ENCODE measurements around the gene TTC12. TPM values are rescaled to one million over a fixed set of nuclear protein-coding genes. Genes with fewer than 3 reads are reported as not detected.
A peak's percentile ranks its signal among the peaks of the same experiment; 100 is the strongest.

Gene TTC12
- total and polyA plus RNA-seq, 2 donors (not counting 1 experiment from before 2014, with no cell fraction given), result 9.0 to 47.3 TPM

GRCh38 chr11:113377681-113378412 is 63.5 kb downstream of the TTC12 start:
- intact Hi-C loops (cut with micrococcal nuclease), result no loop called here
- H3K27ac Mint-ChIP-seq, result peak overlapping the region; percentile 33
- no peak for ATAC-seq (ENCODE audit: low read depth)

GRCh38 chr11:113378692-113379091 is 64.3 kb downstream of the TTC12 start:
- Mint-ChIP-seq H3K27ac (no peak overlapping the region), H3K4me1 (peaks cover 25% of the 10 kb centered on the region), H3K27me3 (no peaks in the 10 kb centered on the region), H3K4me3 (no peak overlapping the region), H3K9me3 (ENCODE audit: insufficient read depth) (peaks cover 5% of the 10 kb centered on the region)
- CTCF ChIA-PET, result no interaction called here
- no peak for DNase-seq
- H3K4me1 ChIP-seq (ENCODE audit: control insufficient read depth in 2 of 2, insufficient read depth in 2 of 2, low read length in 2 of 2), result peaks cover 17 to 19% of the 10 kb centered on the region in 2 donors
- H2AFZ ChIP-seq (ENCODE audit: insufficient read depth, low read depth, low read length, poor library complexity, severe bottlenecking), result no peak overlapping the region
- peaks cover 0 to 7% (median 0%) of the 10 kb centered on the region in 3 donors for H3K9me3 ChIP-seq (ENCODE audit: control extremely low read depth in 1 of 3, control insufficient read depth in 2 of 3, insufficient read depth in 1 of 3, low read length in 2 of 3)
- no peak overlapping the region for H3K4me3 ChIP-seq (ENCODE audit: control extremely low read depth in 1 of 5, extremely low read depth in 1 of 5, insufficient read depth in 1 of 5, low read depth in 2 of 5, low read length in 4 of 5)
- H3K79me2 ChIP-seq (ENCODE audit: control insufficient read depth, insufficient read depth, low read length), result no peaks in the 10 kb centered on the region
- H3K27ac ChIP-seq (ENCODE audit: low read length in 2 of 2), result no peak overlapping the region
- intact Hi-C loops (cut with micrococcal nuclease), result no loop called here
- H4K20me1 ChIP-seq (ENCODE audit: control insufficient read depth, insufficient read depth, low read length, poor library complexity, severe bottlenecking), result no peaks in the 10 kb centered on the region
- no peak overlapping the region for H3K9ac ChIP-seq (ENCODE audit: low read length)
- no peaks in the 10 kb centered on the region for H3K36me3 ChIP-seq (replicated peaks in 1 of 2; ENCODE audit: control extremely low read depth in 1 of 2, control insufficient read depth in 1 of 2, extremely low read depth in 1 of 2, insufficient read depth in 2 of 2, low read length in 1 of 2)
- no peaks in the 10 kb centered on the region for H3K27me3 ChIP-seq (replicated peaks in 1 of 4; ENCODE audit: control extremely low read depth in 1 of 4, control insufficient read depth in 3 of 4, insufficient read depth in 4 of 4, low read length in 3 of 4)
- POLR2A ChIA-PET, result no interaction called here
- WGBS (ENCODE audit: insufficient coverage), result 71% methylated on average over 1 of the region's 1 CpG
- no peak for ATAC-seq (ENCODE audit: low read depth)
- no peak overlapping the region for H3K4me2 ChIP-seq (replicated peaks; ENCODE audit: low read depth, low read length, poor library complexity, severe bottlenecking)
- TF ChIP-seq, protein P1, sequence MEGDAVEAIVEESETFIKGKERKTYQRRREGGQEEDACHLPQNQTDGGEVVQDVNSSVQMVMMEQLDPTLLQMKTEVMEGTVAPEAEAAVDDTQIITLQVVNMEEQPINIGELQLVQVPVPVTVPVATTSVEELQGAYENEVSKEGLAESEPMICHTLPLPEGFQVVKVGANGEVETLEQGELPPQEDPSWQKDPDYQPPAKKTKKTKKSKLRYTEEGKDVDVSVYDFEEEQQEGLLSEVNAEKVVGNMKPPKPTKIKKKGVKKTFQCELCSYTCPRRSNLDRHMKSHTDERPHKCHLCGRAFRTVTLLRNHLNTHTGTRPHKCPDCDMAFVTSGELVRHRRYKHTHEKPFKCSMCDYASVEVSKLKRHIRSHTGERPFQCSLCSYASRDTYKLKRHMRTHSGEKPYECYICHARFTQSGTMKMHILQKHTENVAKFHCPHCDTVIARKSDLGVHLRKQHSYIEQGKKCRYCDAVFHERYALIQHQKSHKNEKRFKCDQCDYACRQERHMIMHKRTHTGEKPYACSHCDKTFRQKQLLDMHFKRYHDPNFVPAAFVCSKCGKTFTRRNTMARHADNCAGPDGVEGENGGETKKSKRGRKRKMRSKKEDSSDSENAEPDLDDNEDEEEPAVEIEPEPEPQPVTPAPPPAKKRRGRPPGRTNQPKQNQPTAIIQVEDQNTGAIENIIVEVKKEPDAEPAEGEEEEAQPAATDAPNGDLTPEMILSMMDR (IDR thresholded peaks at IDR 0.05), result no peak
- TF ChIP-seq EZH2 (IDR thresholded peaks at IDR 0.05; ENCODE audit: borderline replicate concordance, insufficient read depth, low read depth, low read length, poor library complexity, severe bottlenecking), result no peak

More at GRCh38 chr11:113377681-113378412, 63.5 kb downstream of the TTC12 start:
- H4K20me1 ChIP-seq (ENCODE audit: control insufficient read depth, insufficient read depth, low read length, poor library complexity, severe bottlenecking), result no peaks in the 10 kb centered on the region
- Mint-ChIP-seq H3K4me1 (peaks cover 25% of the 10 kb centered on the region), H3K27me3 (no peaks in the 10 kb centered on the region), H3K4me3 (no peak overlapping the region), H3K9me3 (ENCODE audit: insufficient read depth) (peaks cover 5% of the 10 kb centered on the region)
- no peak overlapping the region for H3K4me3 ChIP-seq (ENCODE audit: control extremely low read depth in 1 of 5, extremely low read depth in 1 of 5, insufficient read depth in 1 of 5, low read depth in 2 of 5, low read length in 4 of 5)
- H3K9me3 ChIP-seq (ENCODE audit: control extremely low read depth in 1 of 3, control insufficient read depth in 2 of 3, insufficient read depth in 1 of 3, low read length in 2 of 3), result peaks cover 0 to 7% (median 0%) of the 10 kb centered on the region in 3 donors
- WGBS (ENCODE audit: insufficient coverage), result 91% methylated on average over 6 of the region's 7 CpGs
- no peak overlapping the region for H3K4me2 ChIP-seq (replicated peaks; ENCODE audit: low read depth, low read length, poor library complexity, severe bottlenecking)
- H3K79me2 ChIP-seq (ENCODE audit: control insufficient read depth, insufficient read depth, low read length), result no peaks in the 10 kb centered on the region
- H3K27ac ChIP-seq (ENCODE audit: low read length in 2 of 2), result no peak overlapping the region
- no peak overlapping the region for H2AFZ ChIP-seq (ENCODE audit: insufficient read depth, low read depth, low read length, poor library complexity, severe bottlenecking)
- H3K4me1 ChIP-seq (ENCODE audit: control insufficient read depth in 2 of 2, insufficient read depth in 2 of 2, low read length in 2 of 2), result peaks cover 17 to 19% of the 10 kb centered on the region in 2 donors
- no peak for TF ChIP-seq EZH2 (IDR thresholded peaks at IDR 0.05; ENCODE audit: borderline replicate concordance, insufficient read depth, low read depth, low read length, poor library complexity, severe bottlenecking)
- no peaks in the 10 kb centered on the region for H3K27me3 ChIP-seq (replicated peaks in 1 of 4; ENCODE audit: control extremely low read depth in 1 of 4, control insufficient read depth in 3 of 4, insufficient read depth in 4 of 4, low read length in 3 of 4)
- H3K36me3 ChIP-seq (replicated peaks in 1 of 2; ENCODE audit: control extremely low read depth in 1 of 2, control insufficient read depth in 1 of 2, extremely low read depth in 1 of 2, insufficient read depth in 2 of 2, low read length in 1 of 2), result no peaks in the 10 kb centered on the region
- DNase-seq, result no peak
- ChIA-PET POLR2A (no interaction called here), CTCF (no interaction called here)
- no peak overlapping the region for H3K9ac ChIP-seq (ENCODE audit: low read length)

All from B cell (primary cell).